GM21529 (cell line): ENCODE measurements around the gene TMEM256.
"Not testable (repeated sequence)": the region's sequence is repeated elsewhere in the genome, so short reads cannot be mapped to it uniquely, and the experiment has no call there.

Experiments
- ATAC-seq: cut with Tn5 transposase; IDR thresholded peaks from one replicate; pipeline ENCODE4 v1.9.1; 2021; ENCODE audit not compliant: unreplicated experiment

TMEM256 gene

DNA sequence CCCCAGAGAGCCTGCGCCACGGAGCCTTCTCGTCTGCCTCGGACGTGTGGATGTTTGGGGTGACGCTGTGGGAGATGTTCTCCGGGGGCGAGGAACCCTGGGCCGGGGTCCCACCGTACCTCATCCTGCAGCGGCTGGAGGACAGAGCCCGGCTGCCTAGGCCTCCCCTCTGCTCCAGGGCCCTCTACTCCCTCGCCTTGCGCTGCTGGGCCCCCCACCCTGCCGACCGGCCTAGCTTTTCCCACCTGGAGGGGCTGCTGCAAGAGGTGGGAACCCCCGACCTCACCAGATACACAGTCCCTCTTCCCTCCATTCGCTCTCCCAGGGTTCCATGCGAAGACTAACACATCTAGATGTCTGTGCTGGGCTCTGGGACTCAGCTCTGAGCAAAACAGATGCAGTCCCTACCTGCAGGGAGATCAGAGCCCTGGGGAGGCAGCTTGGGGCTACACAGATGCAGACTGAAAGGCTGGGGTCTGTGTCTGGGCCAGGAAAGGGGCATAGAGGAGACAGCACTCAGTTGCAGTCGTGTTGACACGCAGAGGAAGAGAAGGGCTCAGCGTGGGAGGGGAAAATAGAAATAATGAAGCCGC lies 19.3 kb downstream of the TMEM256 start:
- ATAC-seq, result no peak

DNA sequence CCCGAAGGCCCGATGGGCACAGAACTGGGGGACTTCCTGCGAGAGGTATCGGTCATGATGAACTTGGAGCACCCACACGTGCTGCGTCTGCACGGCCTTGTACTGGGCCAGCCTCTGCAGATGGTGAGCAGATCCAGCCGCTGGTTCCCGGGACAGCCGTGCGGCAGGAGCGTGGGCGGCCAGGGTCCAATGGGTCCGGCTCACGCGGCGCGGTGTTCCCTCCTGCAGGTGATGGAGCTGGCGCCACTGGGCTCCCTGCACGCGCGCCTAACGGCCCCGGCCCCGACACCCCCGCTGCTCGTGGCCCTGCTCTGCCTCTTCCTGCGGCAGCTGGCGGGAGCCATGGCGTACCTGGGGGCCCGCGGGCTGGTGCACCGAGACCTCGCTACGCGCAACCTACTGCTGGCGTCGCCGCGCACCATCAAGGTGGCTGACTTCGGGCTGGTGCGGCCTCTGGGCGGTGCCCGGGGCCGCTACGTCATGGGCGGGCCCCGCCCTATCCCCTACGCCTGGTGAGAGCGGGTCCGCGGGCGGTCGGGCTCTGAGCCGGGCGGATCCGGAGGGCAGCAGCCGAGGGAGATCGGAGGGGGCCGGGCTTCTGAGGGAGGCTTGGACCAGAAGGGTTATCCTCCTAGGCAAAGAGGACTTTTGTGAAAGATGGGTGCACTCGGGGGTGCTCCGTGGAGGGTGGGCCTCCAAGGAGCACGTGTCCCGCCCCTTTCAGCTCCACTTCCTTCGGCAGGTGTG lies 20.0 kb downstream of the TMEM256 start:
- ATAC-seq, result peak; percentile 76

DNA sequence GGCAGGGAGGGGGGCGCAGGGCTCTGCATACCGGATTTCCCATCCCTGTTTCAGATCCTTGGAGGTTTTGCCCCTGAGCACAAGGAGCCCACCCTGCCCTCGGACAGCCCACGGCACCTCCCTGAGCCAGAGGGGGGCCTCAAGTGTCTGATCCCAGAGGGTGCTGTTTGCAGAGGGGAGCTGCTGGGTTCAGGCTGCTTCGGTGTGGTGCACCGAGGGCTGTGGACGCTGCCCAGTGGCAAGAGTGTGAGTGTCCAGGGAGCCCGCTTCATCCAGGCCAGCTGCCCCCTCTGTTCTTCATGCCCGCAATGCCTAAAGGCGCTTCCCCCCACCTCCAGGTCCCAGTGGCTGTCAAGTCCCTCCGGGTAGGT lies 20.5 kb downstream of the TMEM256 start:
- no peak for ATAC-seq

- ATAC-seq, result no peak
Measured at GRCh38 chr17:7382901-7383300, 21.0 kb downstream of the TMEM256 start.

- no peak for ATAC-seq
Measured at GRCh38 chr17:7380855-7381683, 22.8 kb downstream of the TMEM256 start, which contains the start of gene TNK1. Gene TNK1 (plus strand): TSS chr17:7381089. CDS start chr17:7382927, 1,838 bp downstream.

GRCh38 chr17:7380321-7380720 lies 23.6 kb downstream of the TMEM256 start:
- ATAC-seq, result no peak

DNA sequence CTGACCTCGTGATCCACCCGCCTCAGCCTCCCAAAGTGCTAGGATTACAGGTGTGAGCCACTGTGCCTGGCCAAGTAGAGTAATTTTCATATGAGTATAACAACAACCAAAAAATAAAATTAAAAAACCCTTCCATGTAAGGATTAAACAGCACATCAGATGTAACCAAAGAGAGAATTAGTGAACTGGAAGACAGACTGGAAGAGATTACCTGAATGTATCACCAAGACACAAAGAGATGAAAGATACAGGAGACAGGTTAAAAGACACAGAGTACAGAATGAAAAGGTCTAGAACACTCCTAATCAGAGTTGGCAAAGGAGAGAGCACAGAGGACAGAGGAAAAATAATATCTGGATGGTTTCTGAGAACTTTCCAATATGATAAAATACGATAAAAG lies 24.8 kb downstream of the TMEM256 start:
- ATAC-seq, result no peak

GRCh38 chr17:7374353-7374752 lies 29.5 kb downstream of the TMEM256 start:
- no peak for ATAC-seq

GRCh38 chr17:7370853-7371252 lies 33.0 kb downstream of the TMEM256 start:
- ATAC-seq, result no peak

DNA sequence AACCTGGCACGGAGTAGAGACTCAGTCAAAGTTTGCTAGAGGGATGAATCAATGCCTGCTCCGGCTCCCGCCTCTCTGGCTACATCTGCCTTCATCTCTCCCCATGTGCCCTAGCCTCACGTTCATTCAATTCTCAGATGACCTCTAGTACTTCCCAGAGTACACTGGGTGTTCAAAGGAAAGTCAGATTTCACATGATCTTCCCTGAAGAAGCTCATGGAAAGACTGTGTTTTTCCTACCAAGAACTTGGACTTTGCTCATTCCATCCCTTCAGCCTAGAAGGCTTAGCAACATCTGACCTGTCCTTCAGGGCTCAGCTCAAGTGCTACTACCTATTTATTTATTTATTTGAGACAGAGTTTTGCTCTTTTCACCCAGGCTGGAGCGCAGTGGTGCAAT lies 34.1 kb downstream of the TMEM256 start:
- no peak for ATAC-seq

GRCh38 chr17:7368599-7368994 lies 35.3 kb downstream of the TMEM256 start:
- ATAC-seq, result not testable (repeated sequence)

DNA sequence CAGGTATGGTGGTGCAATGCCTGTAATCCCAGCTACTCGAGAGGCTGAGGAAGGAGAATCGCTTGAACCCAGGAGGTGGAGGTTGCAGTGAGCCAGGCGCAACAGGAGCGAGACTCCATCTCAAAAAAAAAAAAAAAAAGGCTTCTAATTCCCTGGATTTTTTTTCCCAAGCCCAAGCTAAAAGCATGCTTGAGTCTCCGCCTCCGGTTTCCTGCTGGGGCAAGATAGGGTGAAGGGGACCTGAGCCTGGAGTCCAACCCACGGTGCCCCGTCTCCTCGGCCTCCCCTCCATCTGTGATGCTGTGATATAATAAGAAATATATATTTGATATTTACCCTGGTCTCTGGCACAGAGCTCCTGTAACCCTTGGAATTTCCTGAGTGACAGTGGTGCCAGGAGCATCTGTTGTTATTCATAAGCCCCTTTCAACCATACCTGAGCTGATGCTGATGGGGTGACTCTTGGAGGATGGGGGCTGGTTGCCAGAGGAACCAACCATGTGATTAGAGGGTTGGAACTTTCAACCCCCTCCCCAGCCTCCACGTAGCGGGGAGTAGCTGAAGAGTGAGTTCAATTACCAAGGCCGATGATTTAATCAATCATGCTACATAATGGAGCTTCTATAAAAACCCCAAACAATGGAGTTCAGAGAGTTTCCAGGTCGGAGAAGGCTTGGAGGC lies 35.8 kb downstream of the TMEM256 start:
- no peak for ATAC-seq

- ATAC-seq, result no peak
Measured at GRCh38 chr17:7367083-7367482, 36.8 kb downstream of the TMEM256 start.

DNA sequence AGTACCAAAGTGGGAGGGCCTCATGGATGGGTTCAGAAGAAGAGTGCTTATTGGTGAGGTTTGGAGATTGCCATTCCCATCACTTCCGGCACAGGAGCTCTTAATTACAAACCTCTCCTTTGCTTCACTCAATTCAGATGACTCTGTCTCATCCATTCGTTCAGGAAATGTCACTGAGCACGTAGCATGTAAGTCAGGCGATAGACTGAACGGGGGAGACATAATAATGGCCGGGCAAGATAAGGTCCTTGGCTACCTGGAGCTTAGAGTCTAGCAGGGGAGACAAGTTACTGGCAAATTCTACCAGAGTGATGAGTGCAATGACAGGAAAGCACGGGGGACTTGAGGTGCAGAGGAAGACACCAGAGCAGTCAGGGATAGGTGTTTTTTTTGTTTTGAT lies 37.9 kb downstream of the TMEM256 start:
- not testable (repeated sequence) for ATAC-seq

- ATAC-seq, result no peak
Measured at GRCh38 chr17:7363311-7363710, 40.6 kb downstream of the TMEM256 start.

- ATAC-seq, result no peak
Measured at GRCh38 chr17:7361906-7362305, 42.0 kb downstream of the TMEM256 start.

DNA sequence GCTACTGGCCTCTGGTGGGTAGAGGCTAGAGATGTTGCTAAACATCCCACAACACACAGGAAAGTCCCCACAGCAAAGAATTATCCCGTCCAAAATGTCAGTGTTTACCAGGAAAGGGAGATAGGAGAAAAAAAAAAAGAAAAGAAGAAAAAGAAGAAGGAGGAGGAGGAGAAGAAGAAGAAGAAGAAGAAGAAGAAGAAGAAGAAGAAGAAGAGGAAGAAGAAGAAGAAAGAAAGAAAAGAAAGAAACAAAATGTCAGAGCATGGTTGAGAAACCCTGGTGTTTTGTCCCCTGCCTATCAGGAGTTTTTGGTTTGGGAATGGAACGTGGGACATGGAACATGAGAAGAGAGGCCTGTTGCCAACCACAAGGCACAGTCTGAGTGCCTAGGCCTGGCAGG lies 46.5 kb downstream of the TMEM256 start:
- ATAC-seq, result no peak

- no peak for ATAC-seq
Measured at GRCh38 chr17:7356756-7357155, 47.1 kb downstream of the TMEM256 start.

DNA sequence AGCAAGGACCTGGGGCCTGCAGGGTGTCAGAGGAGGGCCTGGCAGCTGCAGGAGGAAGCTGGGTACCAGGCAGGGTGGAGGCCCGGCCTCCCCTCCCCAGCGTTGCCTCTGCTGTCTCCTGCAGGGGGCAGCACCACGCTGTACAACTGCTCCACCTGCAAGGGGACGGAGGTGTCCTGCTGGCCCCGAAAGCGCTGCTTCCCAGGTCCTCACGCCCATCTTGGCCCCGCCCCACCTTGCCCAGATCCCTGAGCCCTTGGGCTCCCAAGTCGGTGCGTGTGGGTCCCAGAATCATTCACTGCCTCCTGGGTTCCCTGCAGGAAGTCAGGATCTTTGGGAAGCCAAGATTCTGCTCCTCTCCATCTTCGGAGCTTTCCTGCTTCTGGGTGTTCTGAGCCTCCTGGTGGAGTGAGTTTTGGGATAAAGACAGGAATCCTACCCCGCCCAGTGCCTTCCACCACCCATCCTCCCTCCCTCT lies 47.8 kb downstream of the TMEM256 start:
- no peak for ATAC-seq

DNA sequence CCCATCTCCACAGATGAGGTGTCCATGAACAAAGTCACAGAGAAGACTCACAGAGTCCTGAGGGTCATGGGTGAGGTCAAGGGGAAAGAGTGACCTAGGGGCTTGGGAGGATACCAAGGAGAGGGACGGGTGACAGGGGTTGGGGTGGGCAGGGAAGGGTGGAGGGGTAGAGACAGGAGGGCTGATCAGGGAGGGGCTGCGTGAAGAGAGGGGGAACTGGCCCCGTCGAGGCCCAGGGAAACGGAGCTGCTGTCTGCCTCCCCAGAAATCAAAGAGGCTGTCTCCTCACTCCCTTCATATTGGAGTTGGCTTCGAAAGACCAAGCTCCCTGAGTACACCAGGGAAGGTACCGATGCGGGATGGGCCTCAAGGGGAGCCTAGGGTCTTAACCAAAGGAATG lies 48.3 kb downstream of the TMEM256 start:
- no peak for ATAC-seq

GRCh38 chr17:7355053-7355452 lies 48.8 kb downstream of the TMEM256 start, which contains the start of gene TMEM95:
Gene TMEM95 (plus strand): TSS chr17:7355156. CDS start chr17:7355205, 49 bp downstream.
- ATAC-seq, result no peak
